Measurements from ENCODE around the gene B4GALNT1.

B4GALNT1 gene

GRCh38 chr12:57611108-57611826 is 21.7 kb downstream of the B4GALNT1 start, which contains the start of gene ARHGEF25:
Gene ARHGEF25, plus strand, starts transcription at chr12:57611435. Its CDS starts 460 bp downstream, at chr12:57611895.
- DNase-seq (ENCODE audit: low spot score), result peak; percentile 51
- CTCF ChIA-PET, result interaction anchor here (2.6 kb wide), 1 partner anchor 28 kb away, joined by 6 read pairs; no protein-coding TSS in a partner anchor

GRCh38 chr12:57610554-57611107 is 22.4 kb downstream of the B4GALNT1 start:
- POLR2A ChIA-PET (ENCODE audit: low non-redundant PET), result interaction anchor here (0.7 kb wide), 1 partner anchor 9 kb away, joined by 5 read pairs; no protein-coding TSS in a partner anchor
- CTCF ChIA-PET, result interaction anchor here (2.6 kb wide), 1 partner anchor 27 kb away, joined by 6 read pairs; no protein-coding TSS in a partner anchor
- no peak for TF ChIP-seq CTCF (conservative IDR thresholded peaks at IDR 0.05; ENCODE audit: low read depth)
- no peak for DNase-seq (ENCODE audit: low spot score)
- H3K27ac ChIP-seq, result peak overlapping the region; percentile 59

More at GRCh38 chr12:57611108-57611826, 21.7 kb downstream of the B4GALNT1 start, which contains the start of gene ARHGEF25:
- peak within 1 kb of the TSS; percentile 59 for H3K27ac ChIP-seq
- POLR2A ChIA-PET (ENCODE audit: low non-redundant PET), result interaction anchor here (0.6 to 0.7 kb wide), 2 partner anchors 8 to 20 kb away, joined by 3 to 5 read pairs; no protein-coding TSS in a partner anchor
- TF ChIP-seq CTCF (conservative IDR thresholded peaks at IDR 0.05; ENCODE audit: low read depth), result no peak

- DNase-seq (ENCODE audit: low spot score), result no peak
- POLR2A ChIA-PET (ENCODE audit: low non-redundant PET), result interaction anchor here (0.6 kb wide), 1 partner anchor 146 kb away, joined by 3 read pairs; no protein-coding TSS in a partner anchor
- CTCF ChIA-PET, result interaction anchor here (2.6 kb wide), 1 partner anchor 26 kb away, joined by 6 read pairs; no protein-coding TSS in a partner anchor
- peak overlapping the region; percentile 43 for H3K27ac ChIP-seq
- TF ChIP-seq CTCF (conservative IDR thresholded peaks at IDR 0.05; ENCODE audit: low read depth), result no peak
Measured at GRCh38 chr12:57609781-57610553, 23.0 kb downstream of the B4GALNT1 start.

- CTCF ChIA-PET, result no interaction called here
- POLR2A ChIA-PET (ENCODE audit: low non-redundant PET), result interaction anchor here (0.6 kb wide), 1 partner anchor 146 kb away, joined by 3 read pairs; no protein-coding TSS in a partner anchor
- TF ChIP-seq CTCF (conservative IDR thresholded peaks at IDR 0.05; ENCODE audit: low read depth), result no peak
- peak overlapping the region; percentile 43 for H3K27ac ChIP-seq
- no peak for DNase-seq (ENCODE audit: low spot score)
Measured at GRCh38 chr12:57609101-57609780, 23.8 kb downstream of the B4GALNT1 start.

GRCh38 chr12:57607958-57608663 is 24.9 kb downstream of the B4GALNT1 start:
- no peak for DNase-seq (ENCODE audit: low spot score)
- no peak for TF ChIP-seq CTCF (conservative IDR thresholded peaks at IDR 0.05; ENCODE audit: low read depth)
- peak overlapping the region; percentile 43 for H3K27ac ChIP-seq
- POLR2A ChIA-PET (ENCODE audit: low non-redundant PET), result interaction anchor here (0.6 kb wide), 1 partner anchor 40 kb away, joined by 6 read pairs; no protein-coding TSS in a partner anchor
- CTCF ChIA-PET, result interaction anchor here (0.6 to 1.2 kb wide), 3 partner anchors 14 to 432 kb away, joined by 4 to 14 read pairs (median 6); no protein-coding TSS in a partner anchor
